HCT116 (cell line): ENCODE measurements around the gene PAQR6. TPM values are rescaled to one million over a fixed set of nuclear protein-coding genes. Genes with fewer than 3 reads are reported as not detected.

Source experiments
- ATAC-seq: fragments of 200-7000 bp; cut with Tn5 transposase; 2 replicates; pipeline ENCODE4 v1.9.1; 2020; ENCODE audit warnings: mild to moderate bottlenecking, moderate library complexity
- Bru-seq: library from RNA; stranded (reverse); fragments of 400-500 nt; gene quantifications from one replicate; lab custom pipeline; 2021; lab: Mats Ljungman, UMichigan
- BruChase-seq, 2 experiments: library from RNA; stranded (reverse); fragments of 400-500 nt; gene quantifications; one replicate each; lab custom pipeline; 2021; lab: Mats Ljungman, UMichigan
- BruUV-seq: library from RNA; stranded (reverse); fragments of 400-500 nt; replicated peaks from 2 replicates; lab custom pipeline; 2021; lab: Mats Ljungman, UMichigan
- CTCF ChIA-PET: fragments of 300-600 bp; sonication (Branson Sonifier 250); formaldehyde crosslinking; loops from one replicate; lab custom pipeline; 2021; ENCODE audit warnings: antibody characterized with exemption; lab: Charles Lee
- POLR2A ChIA-PET: fragments of 300-600, 350-600 bp; sonication (Branson Sonifier 250); formaldehyde crosslinking; loops from one replicate; lab custom pipeline; 2021; ENCODE audit warnings: antibody characterized with exemption; lab: Charles Lee
- RAD21 ChIA-PET, 2 experiments: fragments of 300-600 bp; sonication (Branson Sonifier 250); formaldehyde crosslinking; loops; one replicate each; lab custom pipeline; 2023; ENCODE audit warnings: low total read pairs in 2 of 2; ENCODE audit not compliant: uncharacterized antibody in 2 of 2, unreplicated experiment in 2 of 2, low non-redundant PET in 1 of 2; lab: Charles Lee
- DNase-seq: peaks from one replicate; pipeline ENCODE4 v3.0.0-alpha.2; 2010; ENCODE audit warnings: low read depth, low spot score
- H2AFZ ChIP-seq: fragments of 200-600 bp; shearing (Covaris generic), sonication (generic); 2 replicates; pipeline ENCODE4 v1.6.1; 2017; ENCODE audit warnings: low read depth, mixed run types, mixed read lengths, antibody characterized with exemption, low read length; ENCODE audit not compliant: poor library complexity, severe bottlenecking
- H3K27ac ChIP-seq: 2 replicates; pipeline ENCODE4 v1.5.1; 2012; ENCODE audit warnings: low read depth, low read length
- H3K27me3 ChIP-seq: fragments of 200-600 bp; sonication (generic); 2 replicates; pipeline ENCODE4 v1.6.1; 2016; ENCODE audit warnings: mixed run types, low read length, mixed read lengths; ENCODE audit not compliant: insufficient read depth
- H3K36me3 ChIP-seq, 2 experiments: fragments of 200-500 bp in 1 of 2; fragments of 200-600 bp in 1 of 2; sonication (Bioruptor generic) in 1 of 2; sonication (generic) in 1 of 2; 2 replicates each; pipeline versions ENCODE4 v1.5.1 to v1.6.1; 2014 to 2016; ENCODE audit warnings: low read length in 2 of 2, inconsistent platforms in 1 of 2, mixed read lengths in 1 of 2, mixed run types in 1 of 2; ENCODE audit not compliant: insufficient read depth in 2 of 2, control insufficient read depth in 1 of 2
- H3K4me1 ChIP-seq, 2 experiments: fragments of 200-600 bp in 1 of 2; sonication (generic) in 1 of 2; 2 replicates each; pipeline versions ENCODE4 v1.5.1 to v1.6.1; 2012 to 2017; ENCODE audit warnings: low read length in 2 of 2, inconsistent platforms in 1 of 2, mild to moderate bottlenecking in 1 of 2, mixed read lengths in 1 of 2, mixed run types in 1 of 2, moderate library complexity in 1 of 2; ENCODE audit not compliant: insufficient read depth in 2 of 2, control insufficient read depth in 1 of 2
- H3K4me2 ChIP-seq: fragments of 200-600 bp; sonication (generic); 2 replicates; pipeline ENCODE4 v1.6.1; 2017; ENCODE audit warnings: mixed run types, low read length, mixed read lengths
- H3K4me3 ChIP-seq, 2 experiments: fragments of 200-600 bp in 1 of 2; sonication (generic) in 1 of 2; replicated peaks in 1 of 2; 2 replicates each; pipeline ENCODE4 v1.5.1; 2011 to 2016; ENCODE audit warnings: low read length in 2 of 2, control low read depth in 1 of 2, low read depth in 1 of 2, mild to moderate bottlenecking in 1 of 2, mixed read lengths in 1 of 2, mixed run types in 1 of 2
- H3K79me2 ChIP-seq: fragments of 200-600 bp; sonication (generic); 2 replicates; pipeline ENCODE4 v1.6.1; 2017; ENCODE audit warnings: mild to moderate bottlenecking, mixed run types, low read length, moderate library complexity, mixed read lengths; ENCODE audit not compliant: insufficient read depth
- H3K9ac ChIP-seq: fragments of 200-600 bp; sonication (generic); 2 replicates; pipeline ENCODE4 v1.6.1; 2016; ENCODE audit warnings: low read length, mixed read lengths
- H3K9me2 ChIP-seq: fragments of 200-600 bp; sonication (generic), shearing (Covaris generic); 2 replicates; pipeline ENCODE4 v1.6.1; 2017; ENCODE audit warnings: mixed run types, mild to moderate bottlenecking, moderate library complexity; ENCODE audit not compliant: insufficient read depth
- H3K9me3 ChIP-seq, 2 experiments: fragments of 200-500 bp in 1 of 2; fragments of 200-600 bp in 1 of 2; sonication (Bioruptor generic) in 1 of 2; sonication (generic) in 1 of 2; 2 replicates each; pipeline ENCODE4 v1.6.1; 2014 to 2017; ENCODE audit warnings: low read length in 2 of 2, mixed read lengths in 2 of 2, inconsistent platforms in 1 of 2, low read depth in 1 of 2, mild to moderate bottlenecking in 1 of 2, mixed run types in 1 of 2, moderate library complexity in 1 of 2; ENCODE audit not compliant: control insufficient read depth in 1 of 2, insufficient read depth in 1 of 2
- H4K20me1 ChIP-seq: fragments of 200-600 bp; sonication (generic), shearing (Covaris generic); 2 replicates; pipeline ENCODE4 v1.6.1; 2017; ENCODE audit warnings: mixed run types, mild to moderate bottlenecking, moderate library complexity; ENCODE audit not compliant: insufficient read depth
- CBX3 ChIP-seq: IDR thresholded peaks from 2 replicates; pipeline ENCODE4 v1.6.1; 2012; ENCODE audit warnings: low read depth
- EZH2 ChIP-seq: fragments of 200-600 bp; sonication (generic); IDR thresholded peaks from 2 replicates; pipeline ENCODE4 v1.6.1; 2017; ENCODE audit warnings: antibody characterized with exemption, mixed run types
- JUND ChIP-seq: IDR thresholded peaks from 2 replicates; pipeline ENCODE4 v1.6.1; 2012
- RAD21 ChIP-seq: IDR thresholded peaks from 2 replicates; pipeline ENCODE4 v1.6.1; 2012; ENCODE audit warnings: low read depth, mild to moderate bottlenecking
- SRF ChIP-seq: IDR thresholded peaks from 2 replicates; pipeline ENCODE4 v1.6.1; 2012; ENCODE audit warnings: low read depth
- ZFX ChIP-seq: fragments of 450-650 bp; IDR thresholded peaks from 2 replicates; pipeline ENCODE4 v1.6.1; 2017
- intact Hi-C: fragments of 100-400 bp; cut with micrococcal nuclease; formaldehyde crosslinking; loops from 2 replicates; pipeline ENCODE4 v1.10.0; 2022
- long read RNA-seq: library from polyadenylated mRNA; unstranded; transcript quantifications from one replicate; pipeline ENCODE4 v2.0.0, GENCODE V29; 2021; ENCODE audit not compliant: unreplicated experiment
- polyA plus RNA-seq: library from polyadenylated mRNA; unstranded; fragments of >200 nt; gene quantifications from 2 replicates; pipeline ENCODE4 v1.2.1, GENCODE V29; 2012; ENCODE audit warnings: missing spikeins
- total RNA-seq: library from RNA; stranded (reverse); gene quantifications from one replicate; pipeline ENCODE4 v1.2.1, GENCODE V29; 2021; ENCODE audit not compliant: unreplicated experiment
- TF ChIP-seq, protein P1 (sequence below): IDR thresholded peaks from 2 replicates; pipeline ENCODE4 v1.6.1; 2011; ENCODE audit warnings: mild to moderate bottlenecking, low read length, moderate library complexity; ENCODE audit not compliant: insufficient replicate concordance; ENCODE audit errors: extremely low read depth
- TF ChIP-seq, protein P2 (sequence below): IDR thresholded peaks from 2 replicates; pipeline ENCODE4 v1.6.1; 2012; ENCODE audit warnings: low read depth

The PAQR6 gene, protein sequence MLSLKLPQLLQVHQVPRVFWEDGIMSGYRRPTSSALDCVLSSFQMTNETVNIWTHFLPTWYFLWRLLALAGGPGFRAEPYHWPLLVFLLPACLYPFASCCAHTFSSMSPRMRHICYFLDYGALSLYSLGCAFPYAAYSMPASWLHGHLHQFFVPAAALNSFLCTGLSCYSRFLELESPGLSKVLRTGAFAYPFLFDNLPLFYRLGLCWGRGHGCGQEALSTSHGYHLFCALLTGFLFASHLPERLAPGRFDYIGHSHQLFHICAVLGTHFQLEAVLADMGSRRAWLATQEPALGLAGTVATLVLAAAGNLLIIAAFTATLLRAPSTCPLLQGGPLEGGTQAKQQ
- total RNA-seq, result 10.9 TPM
- polyA plus RNA-seq, result 6.4 and 7.3 TPM in 2 replicates
- percentile 68 among the genes with signal in this experiment for Bru-seq, nascent RNA
- percentile 84 among the genes with signal in this experiment for BruChase-seq, experiment 1, labeled RNA remaining after a 6-hour chase
- percentile 84 among the genes with signal in this experiment for BruChase-seq, experiment 2, labeled RNA remaining after a 2-hour chase
- long read RNA-seq, partial matches to known transcripts, result 5 of 15 reads
- long read RNA-seq, other reads (novel, unspliced or antisense), result 10 of 15 reads

DNA sequence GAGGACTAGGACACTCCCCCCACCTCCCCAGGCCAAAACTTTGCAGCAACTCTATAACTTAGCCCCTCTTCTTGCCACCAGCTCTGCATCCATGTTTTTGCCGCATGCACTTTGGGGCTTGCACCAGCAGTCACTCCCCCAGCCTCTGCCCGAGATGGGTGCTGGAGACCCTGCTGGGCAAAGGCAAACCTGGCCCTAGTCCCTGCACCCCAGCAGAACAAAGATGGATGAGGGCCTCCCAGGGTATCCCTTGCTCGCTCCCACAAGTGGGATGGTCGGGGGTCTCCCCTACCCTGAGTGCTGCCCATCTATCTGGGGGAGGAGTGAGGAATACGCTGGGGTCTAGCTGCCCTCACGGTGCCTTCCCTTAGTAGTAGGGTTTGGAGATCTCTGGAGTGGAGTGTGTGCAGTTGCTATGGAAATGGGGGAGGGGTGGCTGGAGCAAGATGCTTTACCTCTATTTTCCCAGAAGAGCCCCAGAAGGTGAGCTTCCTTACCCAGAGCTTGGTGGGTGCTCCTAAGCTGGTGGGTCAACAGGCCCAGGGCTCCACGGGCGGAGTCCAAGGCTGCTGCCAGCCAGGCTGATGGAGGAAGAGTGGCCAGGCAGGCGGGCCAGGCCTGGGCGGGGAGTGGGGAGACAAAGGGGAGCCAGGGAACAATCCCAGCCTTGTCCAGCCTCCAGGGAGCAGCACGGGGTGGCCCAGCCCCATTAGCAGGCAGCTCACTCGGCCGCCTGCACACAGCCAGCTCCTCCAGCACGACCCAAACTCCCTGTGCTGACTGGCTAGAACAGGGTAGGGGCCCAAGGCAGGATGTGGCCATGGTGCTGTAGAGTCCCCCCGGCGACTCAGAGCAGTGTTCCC lies at the start of gene PAQR6:
Gene PAQR6 (minus strand): TSS at position 597 of the 863 bp plus-strand sequence. CDS start 1,325 bp downstream, outside the sequence.
- RAD21 ChIA-PET, result no interaction called here
- ATAC-seq, result peak; percentile 25
- TF ChIP-seq JUND, result no peak
- TF ChIP-seq RAD21, result no peak
- TF ChIP-seq EZH2, result no peak
- TF ChIP-seq ZFX, result no peak
- no peak for TF ChIP-seq SRF
- TF ChIP-seq, protein P1, sequence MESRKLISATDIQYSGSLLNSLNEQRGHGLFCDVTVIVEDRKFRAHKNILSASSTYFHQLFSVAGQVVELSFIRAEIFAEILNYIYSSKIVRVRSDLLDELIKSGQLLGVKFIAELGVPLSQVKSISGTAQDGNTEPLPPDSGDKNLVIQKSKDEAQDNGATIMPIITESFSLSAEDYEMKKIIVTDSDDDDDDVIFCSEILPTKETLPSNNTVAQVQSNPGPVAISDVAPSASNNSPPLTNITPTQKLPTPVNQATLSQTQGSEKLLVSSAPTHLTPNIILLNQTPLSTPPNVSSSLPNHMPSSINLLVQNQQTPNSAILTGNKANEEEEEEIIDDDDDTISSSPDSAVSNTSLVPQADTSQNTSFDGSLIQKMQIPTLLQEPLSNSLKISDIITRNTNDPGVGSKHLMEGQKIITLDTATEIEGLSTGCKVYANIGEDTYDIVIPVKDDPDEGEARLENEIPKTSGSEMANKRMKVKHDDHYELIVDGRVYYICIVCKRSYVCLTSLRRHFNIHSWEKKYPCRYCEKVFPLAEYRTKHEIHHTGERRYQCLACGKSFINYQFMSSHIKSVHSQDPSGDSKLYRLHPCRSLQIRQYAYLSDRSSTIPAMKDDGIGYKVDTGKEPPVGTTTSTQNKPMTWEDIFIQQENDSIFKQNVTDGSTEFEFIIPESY, result no peak
- TF ChIP-seq CBX3, result no peak
- TF ChIP-seq, protein P2, sequence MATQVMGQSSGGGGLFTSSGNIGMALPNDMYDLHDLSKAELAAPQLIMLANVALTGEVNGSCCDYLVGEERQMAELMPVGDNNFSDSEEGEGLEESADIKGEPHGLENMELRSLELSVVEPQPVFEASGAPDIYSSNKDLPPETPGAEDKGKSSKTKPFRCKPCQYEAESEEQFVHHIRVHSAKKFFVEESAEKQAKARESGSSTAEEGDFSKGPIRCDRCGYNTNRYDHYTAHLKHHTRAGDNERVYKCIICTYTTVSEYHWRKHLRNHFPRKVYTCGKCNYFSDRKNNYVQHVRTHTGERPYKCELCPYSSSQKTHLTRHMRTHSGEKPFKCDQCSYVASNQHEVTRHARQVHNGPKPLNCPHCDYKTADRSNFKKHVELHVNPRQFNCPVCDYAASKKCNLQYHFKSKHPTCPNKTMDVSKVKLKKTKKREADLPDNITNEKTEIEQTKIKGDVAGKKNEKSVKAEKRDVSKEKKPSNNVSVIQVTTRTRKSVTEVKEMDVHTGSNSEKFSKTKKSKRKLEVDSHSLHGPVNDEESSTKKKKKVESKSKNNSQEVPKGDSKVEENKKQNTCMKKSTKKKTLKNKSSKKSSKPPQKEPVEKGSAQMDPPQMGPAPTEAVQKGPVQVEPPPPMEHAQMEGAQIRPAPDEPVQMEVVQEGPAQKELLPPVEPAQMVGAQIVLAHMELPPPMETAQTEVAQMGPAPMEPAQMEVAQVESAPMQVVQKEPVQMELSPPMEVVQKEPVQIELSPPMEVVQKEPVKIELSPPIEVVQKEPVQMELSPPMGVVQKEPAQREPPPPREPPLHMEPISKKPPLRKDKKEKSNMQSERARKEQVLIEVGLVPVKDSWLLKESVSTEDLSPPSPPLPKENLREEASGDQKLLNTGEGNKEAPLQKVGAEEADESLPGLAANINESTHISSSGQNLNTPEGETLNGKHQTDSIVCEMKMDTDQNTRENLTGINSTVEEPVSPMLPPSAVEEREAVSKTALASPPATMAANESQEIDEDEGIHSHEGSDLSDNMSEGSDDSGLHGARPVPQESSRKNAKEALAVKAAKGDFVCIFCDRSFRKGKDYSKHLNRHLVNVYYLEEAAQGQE, result no peak
- TF ChIP-seq, all 23 proteins: peak for 0
- Histone ChIP-seq H3K79me2 (no peaks in the 10 kb centered on the region), H3K4me3 (no peak within 1 kb of the TSS), H3K9ac (no peak within 1 kb of the TSS; the same call in 1 of the 2 replicates), H4K20me1 (peaks cover 3% of the 10 kb centered on the region; the same call in 1 of the 2 replicates), H3K9me3 (no peaks in the 10 kb centered on the region), H3K4me2 (peak within 1 kb of the TSS; percentile 41), H3K4me1 (peaks cover 8 to 19% of the 10 kb centered on the region in 2 experiments), H3K27me3 (no peaks in the 10 kb centered on the region), H3K27ac (peak within 1 kb of the TSS; percentile 24; the same call in 1 of the 2 replicates), H3K36me3 (peaks cover 24 to 33% of the 10 kb centered on the region in 2 experiments), H2AFZ (no peak within 1 kb of the TSS), H3K9me2 (no peaks in the 10 kb centered on the region)
- CTCF ChIA-PET, result interaction anchor here (1.4 kb wide), 1 partner anchor 14 kb away, joined by 3 read pairs; no protein-coding TSS in a partner anchor
- DNase-seq, result no peak
- intact Hi-C loops, result no loop called here
- POLR2A ChIA-PET, result no interaction called here
- BruUV-seq, result no TSS peak
